H9 (cell line): Measurements from ENCODE around the gene OGFR. TPM values are rescaled to one million over a fixed set of nuclear protein-coding genes. Genes with fewer than 3 reads are reported as not detected.

Experiments
- DNase-seq: peaks from one replicate; pipeline ENCODE4 v3.0.0-alpha.2; 2017
- H2AFZ ChIP-seq: one replicate; pipeline ENCODE4 v1.6.1; 2013; ENCODE audit warnings: mild to moderate bottlenecking, low read length, control low read depth, moderate library complexity
- H2AK5ac ChIP-seq: 2 replicates; pipeline ENCODE4 v1.6.1; 2013; ENCODE audit warnings: low read length, control low read depth, mixed read lengths; ENCODE audit not compliant: insufficient read length
- H2BK120ac ChIP-seq: one replicate; pipeline ENCODE4 v1.6.1; 2013; ENCODE audit warnings: low read depth, mild to moderate bottlenecking, low read length, control low read depth, inconsistent platforms; ENCODE audit not compliant: poor library complexity, severe bottlenecking
- H2BK12ac ChIP-seq: 2 replicates; pipeline ENCODE4 v1.6.1; 2013; ENCODE audit warnings: low read length, control low read depth, mixed read lengths, low read depth; ENCODE audit not compliant: insufficient read length
- H2BK15ac ChIP-seq: 2 replicates; pipeline ENCODE4 v1.6.1; 2013; ENCODE audit warnings: low read depth, low read length, control low read depth
- H2BK20ac ChIP-seq: one replicate; pipeline ENCODE4 v1.6.1; 2013; ENCODE audit warnings: low read depth, mild to moderate bottlenecking, low read length, control low read depth, inconsistent platforms; ENCODE audit not compliant: poor library complexity, severe bottlenecking
- H2BK5ac ChIP-seq: 2 replicates; pipeline ENCODE4 v1.6.1; 2013; ENCODE audit warnings: low read length, control low read depth, mixed read lengths; ENCODE audit not compliant: insufficient read length
- H3K14ac ChIP-seq: 2 replicates; pipeline ENCODE4 v1.6.1; 2013; ENCODE audit warnings: low read length, control low read depth; ENCODE audit not compliant: insufficient read depth
- H3K18ac ChIP-seq: 2 replicates; pipeline ENCODE4 v1.6.1; 2013; ENCODE audit warnings: low read depth, mild to moderate bottlenecking, mixed read lengths, low read length, control low read depth; ENCODE audit not compliant: insufficient read length
- H3K23ac ChIP-seq: 2 replicates; pipeline ENCODE4 v1.6.1; 2013; ENCODE audit warnings: low read length, control low read depth, mixed read lengths, low read depth; ENCODE audit not compliant: insufficient read length
- H3K23me2 ChIP-seq: 2 replicates; pipeline ENCODE4 v1.6.1; 2013; ENCODE audit warnings: low read depth, mild to moderate bottlenecking, mixed read lengths, low read length, control low read depth; ENCODE audit not compliant: insufficient read length, poor library complexity, severe bottlenecking
- H3K27ac ChIP-seq: 2 replicates; pipeline ENCODE4 v1.5.1; 2013; ENCODE audit warnings: low read length, control low read depth, mixed read lengths, low read depth; ENCODE audit not compliant: insufficient read length
- H3K27me3 ChIP-seq: 2 replicates; pipeline ENCODE4 v1.6.1; 2013; ENCODE audit warnings: low read length, control low read depth, inconsistent platforms; ENCODE audit not compliant: insufficient read depth
- H3K4ac ChIP-seq: 2 replicates; pipeline ENCODE4 v1.6.1; 2013; ENCODE audit warnings: low read depth, mild to moderate bottlenecking, control low read depth, inconsistent platforms, low read length, moderate library complexity
- H3K4me1 ChIP-seq: 2 replicates; pipeline ENCODE4 v1.6.1; 2013; ENCODE audit warnings: low read length, control low read depth, inconsistent platforms; ENCODE audit not compliant: insufficient read depth
- H3K4me2 ChIP-seq: 2 replicates; pipeline ENCODE4 v1.6.1; 2013; ENCODE audit warnings: low read length, control low read depth, mixed read lengths; ENCODE audit not compliant: insufficient read length, insufficient read depth
- H3K56ac ChIP-seq: 2 replicates; pipeline ENCODE4 v1.6.1; 2013; ENCODE audit warnings: low read depth, mild to moderate bottlenecking, mixed read lengths, low read length, control low read depth; ENCODE audit not compliant: insufficient read length
- H3K79me1 ChIP-seq: 2 replicates; pipeline ENCODE4 v1.6.1; 2013; ENCODE audit warnings: low read depth, mild to moderate bottlenecking, moderate library complexity, low read length, control low read depth, inconsistent platforms; ENCODE audit not compliant: insufficient read depth, poor library complexity, severe bottlenecking
- H3K79me2 ChIP-seq: 2 replicates; pipeline ENCODE4 v1.6.1; 2013; ENCODE audit warnings: low read length, control low read depth, inconsistent platforms; ENCODE audit not compliant: insufficient read depth
- H3K9ac ChIP-seq: 2 replicates; pipeline ENCODE4 v1.6.1; 2013; ENCODE audit warnings: low read length, control low read depth, mixed read lengths; ENCODE audit not compliant: insufficient read length; ENCODE audit errors: extremely low read depth
- H3K9me3 ChIP-seq: one replicate; pipeline ENCODE4 v1.6.1; 2013; ENCODE audit warnings: low read depth, low read length, inconsistent platforms; ENCODE audit not compliant: control insufficient read depth
- H3T11ph ChIP-seq: one replicate; pipeline ENCODE4 v1.6.1; 2013; ENCODE audit warnings: mild to moderate bottlenecking, low read length, control low read depth, inconsistent platforms
- H4K20me1 ChIP-seq: one replicate; pipeline ENCODE4 v1.6.1; 2013; ENCODE audit not compliant: control insufficient read depth, insufficient read length, insufficient read depth
- H4K5ac ChIP-seq: 2 replicates; pipeline ENCODE4 v1.6.1; 2013; ENCODE audit warnings: low read depth, mild to moderate bottlenecking, mixed read lengths, low read length, control low read depth; ENCODE audit not compliant: insufficient read length
- H4K8ac ChIP-seq: replicated peaks from 2 replicates; pipeline ENCODE4 v1.6.1; 2013; ENCODE audit warnings: low read length, control low read depth, mixed read lengths, low read depth; ENCODE audit not compliant: insufficient read length
- H4K91ac ChIP-seq: 2 replicates; pipeline ENCODE4 v1.6.1; 2013; ENCODE audit warnings: low read depth, mild to moderate bottlenecking, moderate library complexity, mixed read lengths, low read length, control low read depth; ENCODE audit not compliant: insufficient read length
- H3K27ac Mint-ChIP-seq, 3 experiments: 2 replicates in 2 of 3; 3 replicates in 1 of 3; pipeline ENCODE4 v1.8.0; 2020 to 2021; ENCODE audit warnings: mixed read lengths in 3 of 3, mild to moderate bottlenecking in 1 of 3, moderate library complexity in 1 of 3
- H3K27me3 Mint-ChIP-seq: 2 replicates; pipeline ENCODE4 v1.8.0; 2021; ENCODE audit warnings: low read depth, mild to moderate bottlenecking, moderate library complexity, mixed read lengths
- H3K36me3 Mint-ChIP-seq, 3 experiments: 2 replicates in 2 of 3; 3 replicates in 1 of 3; pipeline ENCODE4 v1.8.0; 2020 to 2021; ENCODE audit warnings: low read depth in 3 of 3, mixed read lengths in 3 of 3; ENCODE audit not compliant: insufficient read depth in 1 of 3
- H3K4me1 Mint-ChIP-seq, 2 experiments: 2 replicates each; pipeline ENCODE4 v1.8.0; 2020; ENCODE audit warnings: mixed read lengths in 2 of 2
- H3K4me3 Mint-ChIP-seq, 2 experiments: 2 replicates in 1 of 2; 3 replicates in 1 of 2; pipeline ENCODE4 v1.8.0; 2020 to 2021; ENCODE audit warnings: mild to moderate bottlenecking in 2 of 2, mixed read lengths in 2 of 2, moderate library complexity in 1 of 2
- H3K9me3 Mint-ChIP-seq, 2 experiments: 2 replicates in 1 of 2; 3 replicates in 1 of 2; pipeline ENCODE4 v1.8.0; 2020; ENCODE audit warnings: mild to moderate bottlenecking in 2 of 2, mixed read lengths in 2 of 2, moderate library complexity in 1 of 2
- CTCF ChIP-seq: fragments of 200-600 bp; sonication (generic); conservative IDR thresholded peaks from 3 replicates; pipeline ENCODE4 v1.8.0; 2021; ENCODE audit warnings: antibody characterized with exemption, mild to moderate bottlenecking
- WGBS: extraction: QIAGEN DNeasy Blood & Tissue Kit; methylation state at CpG from one replicate; pipeline ENCODE4 v1.1.7; 2013; ENCODE audit warnings: missing lambda C conversion rate, low lambda C conversion rate, mixed read lengths; ENCODE audit not compliant: insufficient read length; ENCODE audit errors: extremely low coverage; 5-methylcytosine and 5-hydroxymethylcytosine counted together
- total RNA-seq: library from RNA; stranded (reverse); gene quantifications from 2 replicates; pipeline ENCODE4 v1.2.1, GENCODE V29; 2021

OGFR gene
- total RNA-seq, 1 experiment from 2014 or later: 33.1 TPM

- no peak overlapping the region for H2BK5ac ChIP-seq
- no peaks in the 10 kb centered on the region for H3K79me2 ChIP-seq
- no peak overlapping the region for H3K18ac ChIP-seq
- TF ChIP-seq CTCF: no peak
- H3K36me3 Mint-ChIP-seq: peaks cover 0 to 19% (median 5%) of the 10 kb centered on the region in 3 experiments; a peak in 4 of 7 replicates
- H3K4ac ChIP-seq: no peak overlapping the region
- no peaks in the 10 kb centered on the region for H4K20me1 ChIP-seq
- no peak overlapping the region for H2BK120ac ChIP-seq
- H4K8ac ChIP-seq: no peak overlapping the region
- H2AK5ac ChIP-seq: no peak overlapping the region
- no peaks in the 10 kb centered on the region for H3K23me2 ChIP-seq
- H3K4me1 ChIP-seq: peaks cover 2% of the 10 kb centered on the region; the same call in 1 of the 2 replicates
- WGBS: no CpG with 5 or more reads among the region's 9 CpGs
- no peak overlapping the region for H3K27ac ChIP-seq
- H3K4me2 ChIP-seq: no peak overlapping the region
- no peak overlapping the region for H3K56ac ChIP-seq
- H3K4me1 Mint-ChIP-seq: peaks cover 15 to 23% of the 10 kb centered on the region in 2 experiments
- no peak overlapping the region for H4K91ac ChIP-seq
- no peak overlapping the region for H3K27ac Mint-ChIP-seq
- H2BK12ac ChIP-seq: no peak overlapping the region
- no peak overlapping the region for H2AFZ ChIP-seq
- H3K9ac ChIP-seq: no peak overlapping the region
- no peak for DNase-seq
- 0 out of 5 replicates have a peak, but pooled peaks cover 0 to 3% of the 10 kb centered on the region in 2 experiments for H3K9me3 Mint-ChIP-seq
- H3K27me3 ChIP-seq: no peaks in the 10 kb centered on the region
- no peak overlapping the region for H3K4me3 Mint-ChIP-seq
- H2BK15ac ChIP-seq: no peak overlapping the region
- H2BK20ac ChIP-seq: no peak overlapping the region
- H3K79me1 ChIP-seq: no peaks in the 10 kb centered on the region
- no peak overlapping the region for H3K23ac ChIP-seq
- H3K9me3 ChIP-seq: no peaks in the 10 kb centered on the region
- H3K27me3 Mint-ChIP-seq: no peaks in the 10 kb centered on the region
- H3K14ac ChIP-seq: no peak overlapping the region
- H4K5ac ChIP-seq: no peak overlapping the region
- no peak overlapping the region for H3T11ph ChIP-seq
These were observed 23.4 kb downstream of the OGFR start for GRCh38 chr20:62828051-62828450.
